ENCODE measurements around the gene PIGU.

Gene PIGU

DNA sequence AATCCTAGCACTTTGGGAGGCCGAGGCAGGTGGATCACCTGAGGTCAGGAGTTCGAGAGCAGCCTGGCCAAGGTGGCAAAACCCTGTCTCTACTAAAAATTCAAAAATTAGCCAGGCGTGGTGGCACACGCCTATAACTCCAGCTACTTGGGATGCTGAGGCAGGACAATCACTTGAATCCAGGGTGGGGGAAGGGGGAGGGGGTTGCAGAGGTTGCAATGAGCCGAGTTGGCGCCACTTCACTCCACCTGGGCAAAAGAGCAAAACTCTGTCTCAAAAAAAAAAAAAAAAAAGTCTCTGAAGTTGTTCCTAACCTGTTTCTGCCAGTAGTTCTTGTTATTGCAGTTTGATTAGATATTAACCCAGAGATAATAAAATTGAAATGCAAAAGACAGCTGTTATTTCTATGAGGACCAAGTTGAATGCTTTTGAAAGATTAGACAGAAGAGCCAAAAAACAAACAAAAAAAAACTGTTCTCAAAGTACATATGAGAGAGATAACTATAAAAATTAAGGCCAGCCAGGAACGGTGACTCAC, 22.6 kb downstream of the PIGU start:
- DNase-seq = no peak

DNA sequence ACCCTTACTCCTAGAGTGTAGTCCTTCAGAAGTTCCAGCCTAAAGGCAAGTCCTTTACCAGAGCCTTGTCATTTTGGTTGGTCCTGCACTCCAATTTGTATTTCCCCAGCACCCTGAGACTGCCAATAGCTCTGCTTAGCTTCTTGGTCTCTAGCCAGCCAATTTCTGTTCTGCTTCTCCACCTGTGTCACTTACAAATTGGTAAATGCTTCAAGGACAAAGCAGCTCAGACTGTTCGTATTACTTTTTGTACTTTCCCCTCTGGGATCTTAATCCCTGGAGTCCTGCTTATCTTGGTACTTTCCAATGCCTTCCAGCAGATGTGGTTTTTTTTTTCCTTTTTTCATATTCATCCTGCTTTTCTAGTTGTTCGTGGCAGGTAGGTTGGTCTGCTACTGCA, 25.7 kb downstream of the PIGU start:
- DNase-seq = no peak

DNA sequence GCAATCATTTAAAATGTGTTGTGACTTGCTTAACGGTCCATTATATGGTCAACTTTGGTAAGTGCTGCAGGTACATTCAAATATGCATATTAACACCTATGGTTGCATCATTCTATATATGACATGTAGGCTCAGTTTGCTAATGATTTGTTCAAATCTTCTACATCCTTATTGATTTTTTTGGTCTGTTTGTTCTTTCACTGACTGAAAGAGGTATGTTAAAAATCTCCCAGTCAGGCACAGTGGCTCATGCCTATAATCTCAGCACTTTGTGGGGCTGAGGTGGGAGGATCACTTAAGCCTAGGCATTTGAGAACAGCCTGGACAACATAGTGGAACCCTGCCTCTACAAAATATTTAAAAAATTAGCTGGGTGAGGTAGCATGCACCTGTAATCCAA, 29.2 kb downstream of the PIGU start:
- no peak for DNase-seq

DNA sequence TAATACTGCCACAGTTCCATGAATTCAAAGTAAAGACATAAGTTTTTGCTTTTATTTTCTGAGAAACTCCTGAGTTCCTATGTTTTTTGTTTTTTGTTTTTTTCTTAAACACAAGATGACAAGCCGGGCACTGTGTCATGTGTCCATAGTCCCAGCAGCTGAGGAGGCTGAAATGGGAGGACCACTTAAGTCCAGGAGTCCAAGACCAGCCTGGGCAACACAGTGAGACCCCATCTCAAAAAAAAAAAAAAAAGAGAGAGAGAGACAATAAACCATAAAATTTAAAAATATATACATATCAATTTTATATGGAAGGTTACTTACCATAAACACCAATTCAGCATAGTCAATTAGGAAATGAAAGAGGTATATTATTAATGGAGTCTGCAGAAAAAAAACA, 31.9 kb downstream of the PIGU start:
- DNase-seq = no peak

DNA sequence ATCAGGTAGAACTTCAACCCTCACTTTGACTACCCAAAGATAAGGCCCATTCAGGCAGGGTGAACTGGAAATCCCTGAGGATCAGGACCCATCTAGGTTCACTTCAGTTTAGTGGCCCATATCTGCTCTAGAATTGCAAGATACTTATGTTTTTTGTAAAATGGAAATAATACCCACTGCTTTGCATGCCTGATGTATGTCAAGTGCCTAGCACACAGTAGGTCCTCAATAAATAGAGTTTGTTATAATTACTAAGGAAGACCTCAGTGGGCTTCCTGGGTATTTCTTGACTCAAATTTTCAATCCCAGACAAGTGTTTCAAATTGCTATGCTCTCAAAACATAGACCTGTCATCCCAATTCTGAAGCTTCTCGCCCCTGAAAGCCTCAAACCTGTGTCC, 32.5 kb downstream of the PIGU start:
- DNase-seq = no peak

DNA sequence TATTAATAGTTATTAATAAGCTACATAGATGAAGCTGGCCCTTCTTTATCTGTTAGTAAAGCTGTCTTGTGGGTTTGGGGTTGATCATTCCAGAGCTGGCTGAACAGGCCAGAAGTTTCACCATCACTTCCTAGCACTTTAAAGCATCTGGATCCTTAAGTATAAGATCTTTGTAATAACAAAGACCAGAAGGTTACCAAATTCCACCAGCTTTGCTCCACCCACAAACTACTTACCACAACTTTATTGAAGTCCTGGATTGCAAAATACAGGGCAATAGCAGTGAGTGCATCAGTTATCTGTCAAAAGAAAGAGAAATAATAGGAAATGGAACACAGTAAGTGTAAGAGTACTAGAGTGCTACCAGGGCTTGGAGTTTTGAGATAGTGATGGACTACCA, 33.0 kb downstream of the PIGU start:
- no peak for DNase-seq

DNA sequence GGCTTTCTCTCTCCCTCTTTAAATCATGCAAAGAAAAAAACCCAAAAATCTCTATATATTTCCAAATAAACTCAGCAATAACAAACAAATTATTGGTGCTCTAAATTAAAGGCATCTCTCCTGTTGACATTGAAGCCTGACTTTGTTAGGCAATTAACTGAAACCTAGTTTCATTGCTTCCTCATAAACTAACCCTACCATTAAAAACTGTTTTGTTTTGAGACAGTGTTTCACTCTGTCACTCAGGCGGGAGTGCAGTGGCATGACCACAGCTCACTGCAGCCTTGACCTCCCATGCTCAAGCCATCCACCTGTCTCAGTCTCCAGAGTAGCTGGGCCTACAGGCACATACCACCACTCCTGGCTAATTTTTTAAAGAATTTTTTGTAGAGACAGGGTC, 34.9 kb downstream of the PIGU start:
- no peak for DNase-seq

DNA sequence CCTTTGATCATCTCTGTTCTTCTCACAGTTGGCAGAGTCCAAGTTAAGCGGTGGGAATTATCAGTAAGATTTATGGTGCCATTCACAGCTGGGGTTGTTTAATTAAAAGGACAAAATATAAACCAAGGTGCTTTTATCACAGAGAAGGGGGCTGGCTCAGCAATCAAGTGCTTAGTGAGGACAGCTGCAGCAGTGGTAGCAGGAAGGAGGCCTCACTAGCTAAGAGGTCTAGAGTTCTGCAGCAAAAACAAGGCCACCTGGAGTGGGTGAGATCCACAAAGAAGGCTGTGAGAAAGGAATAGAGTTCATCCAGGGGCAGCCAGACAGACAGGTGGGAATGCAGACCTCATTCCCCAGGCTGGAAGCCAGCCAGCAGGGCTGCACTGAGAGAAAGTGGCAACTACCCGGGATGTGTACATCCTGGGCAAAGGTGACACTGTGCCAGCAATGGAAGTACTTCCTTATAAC, 37.1 kb downstream of the PIGU start:
- no peak for DNase-seq

DNA sequence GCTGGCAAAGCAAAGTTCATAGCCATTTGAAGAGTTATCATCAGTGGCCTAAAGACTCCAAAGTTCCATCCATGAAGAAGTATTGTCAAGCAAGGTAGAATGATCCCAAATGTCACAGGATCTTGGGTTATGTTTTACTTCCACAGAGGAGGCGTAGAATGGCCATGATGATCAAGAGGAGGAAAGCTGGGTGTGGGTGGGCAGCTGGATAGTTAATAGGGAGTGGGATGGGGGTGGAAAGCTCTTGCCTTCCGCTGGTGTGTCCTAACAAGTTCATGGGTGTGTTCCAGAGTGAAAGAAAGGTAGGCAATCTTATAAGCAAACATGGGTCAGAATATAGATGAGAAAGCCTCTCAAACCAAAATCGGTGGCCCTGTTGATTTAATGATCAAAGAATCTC, 38.4 kb downstream of the PIGU start:
- DNase-seq = no peak

DNA sequence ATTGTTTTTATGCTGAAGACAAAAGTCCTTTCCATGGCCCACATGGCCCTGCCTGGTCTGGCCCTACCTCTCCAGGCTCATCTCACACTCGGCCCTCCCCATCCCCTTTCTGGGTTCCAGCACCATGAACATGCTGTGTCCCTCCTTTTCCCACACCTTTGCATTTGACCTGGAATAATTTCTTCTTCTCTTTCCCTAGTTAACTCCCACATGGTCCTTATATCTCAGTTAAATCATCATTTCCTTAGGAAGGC, 38.9 kb downstream of the PIGU start:
- no peak for DNase-seq

DNA sequence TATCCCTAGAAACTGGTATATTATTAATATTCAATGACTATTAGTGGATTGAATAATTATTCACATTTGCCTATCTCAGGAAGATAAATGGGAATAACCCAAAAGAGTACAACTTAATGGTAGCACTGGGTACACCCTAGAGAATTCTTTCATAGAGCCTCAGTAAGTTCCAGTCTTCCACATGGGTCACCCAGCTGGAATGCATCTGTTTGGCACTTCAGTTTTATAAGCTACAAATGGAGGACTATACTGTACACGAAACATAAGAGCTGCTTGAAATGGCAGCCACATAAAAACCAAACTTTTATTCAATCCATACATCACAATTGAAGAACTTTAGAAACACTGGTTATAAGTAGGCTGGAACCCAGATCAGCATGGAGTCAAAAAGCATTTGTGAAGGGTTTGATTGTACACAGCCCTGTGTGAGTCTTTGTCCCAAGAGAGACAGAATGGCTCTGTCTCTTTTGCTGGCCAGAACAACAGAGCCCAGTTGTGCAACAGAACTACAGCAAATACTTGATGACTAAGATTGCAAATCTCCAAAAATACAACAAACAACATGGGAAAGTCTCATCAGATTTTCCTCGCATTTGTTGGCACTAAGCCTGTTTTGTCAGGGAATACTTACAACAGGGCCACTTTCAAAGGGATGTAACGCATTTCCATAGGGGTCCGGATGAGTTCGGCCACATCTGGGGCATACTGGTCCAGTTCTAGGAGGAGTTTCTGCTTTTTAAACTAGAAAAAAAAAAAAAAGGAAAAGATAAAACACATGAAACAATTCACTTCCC, 39.5 kb downstream of the PIGU start:
- DNase-seq = no peak

DNA sequence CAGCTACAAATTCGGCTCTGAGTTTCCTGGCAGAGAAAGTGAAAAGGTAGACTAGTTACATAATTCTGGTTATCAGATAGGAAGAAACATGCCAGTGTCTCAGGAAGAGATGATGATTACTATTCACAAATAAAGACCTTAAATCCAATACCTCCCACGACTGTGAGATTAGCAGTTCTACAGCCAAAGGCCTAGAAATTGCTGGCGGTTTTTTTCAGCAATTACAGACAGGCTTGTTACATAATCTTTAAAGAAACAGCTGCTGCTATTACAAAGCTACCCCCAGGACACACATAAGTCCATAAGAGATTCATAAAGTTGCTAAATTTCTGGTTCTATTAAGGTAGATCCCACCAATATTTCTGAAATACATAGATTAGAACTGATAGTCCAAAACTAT, 40.2 kb downstream of the PIGU start:
- DNase-seq = no peak

DNA sequence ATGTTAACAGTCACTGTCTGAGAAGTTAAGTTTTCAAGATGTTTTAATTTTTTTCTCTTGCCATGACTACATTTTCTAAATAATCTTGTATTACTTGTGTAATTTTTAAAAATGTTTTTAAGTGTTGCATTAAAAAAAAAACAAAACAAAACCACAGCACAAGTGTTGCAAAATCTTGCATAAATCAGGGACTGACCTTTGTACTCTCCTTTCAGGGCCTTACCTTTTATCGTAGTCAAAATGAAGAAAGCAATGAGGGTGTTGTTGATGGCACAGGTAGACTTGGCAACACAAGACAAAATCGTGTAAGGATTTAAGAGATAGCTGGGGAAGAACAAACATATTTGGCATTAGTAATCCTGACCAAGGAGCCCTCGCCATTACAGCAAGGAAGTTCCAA, 42.5 kb downstream of the PIGU start:
- DNase-seq = no peak

DNA sequence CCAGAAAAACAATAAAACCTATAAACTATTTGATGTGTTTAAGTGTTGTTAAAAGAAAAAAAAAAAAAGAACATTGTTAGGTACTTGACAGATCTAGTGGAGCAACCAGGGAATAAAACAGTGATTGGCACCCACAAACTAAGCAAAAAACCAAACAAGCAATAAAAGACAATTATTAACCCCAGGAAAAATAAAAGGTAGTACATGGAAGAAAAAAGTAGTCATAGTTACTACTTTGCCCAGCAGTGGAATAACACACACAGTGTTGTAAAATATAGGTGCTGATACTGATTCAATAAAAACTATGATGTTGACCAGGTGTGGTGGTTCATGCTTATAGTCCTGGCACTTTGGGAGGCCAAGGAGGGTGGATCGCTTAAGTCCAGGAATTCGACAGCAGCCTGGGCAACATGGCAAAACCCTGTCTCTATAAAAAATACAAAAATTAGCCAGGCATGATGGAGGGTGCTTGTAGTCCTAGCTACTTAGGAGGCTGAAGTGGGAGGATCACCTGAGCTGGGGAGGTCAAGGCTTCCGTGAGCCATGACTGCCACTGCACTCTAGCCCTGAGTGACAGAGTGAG, 43.9 kb downstream of the PIGU start:
- no peak for DNase-seq

DNA sequence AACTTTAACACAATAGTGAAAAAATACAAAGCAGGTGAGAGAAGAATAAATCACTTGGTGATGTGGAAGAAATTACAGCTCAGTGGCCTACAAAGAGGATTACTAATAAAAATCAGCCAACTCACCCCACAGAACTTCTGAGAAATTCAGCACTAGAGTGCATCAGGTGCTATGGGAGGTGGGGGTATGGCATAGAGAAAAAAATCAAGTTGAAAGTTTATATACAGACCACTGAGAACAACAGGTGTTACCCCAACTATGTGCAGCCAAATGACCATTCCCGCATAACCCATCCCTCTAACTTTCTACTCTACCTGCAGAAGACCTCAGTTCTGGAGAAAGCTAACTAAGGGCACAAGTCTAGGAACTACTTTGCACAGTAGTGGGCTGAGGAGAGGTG, 47.0 kb downstream of the PIGU start:
- DNase-seq = no peak

DNA sequence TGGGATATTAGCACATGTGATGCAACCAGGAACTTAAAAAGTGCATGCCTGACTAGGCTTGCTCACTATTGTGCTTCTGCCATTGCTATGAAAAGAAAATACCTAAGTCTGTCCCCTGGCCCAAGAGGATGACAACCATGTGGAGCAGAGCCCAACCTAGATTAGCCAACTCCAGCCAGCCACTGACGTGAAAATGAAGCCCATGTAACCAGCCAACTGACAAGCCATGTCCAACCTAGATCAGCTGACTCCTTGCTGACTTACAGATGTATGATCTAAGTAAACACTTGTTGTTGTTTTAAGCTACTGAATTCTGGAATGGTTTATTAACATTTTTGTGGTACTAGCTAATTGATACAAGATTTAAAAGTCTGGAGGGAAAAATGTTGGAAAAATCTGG, 47.5 kb downstream of the PIGU start:
- DNase-seq = no peak

DNA sequence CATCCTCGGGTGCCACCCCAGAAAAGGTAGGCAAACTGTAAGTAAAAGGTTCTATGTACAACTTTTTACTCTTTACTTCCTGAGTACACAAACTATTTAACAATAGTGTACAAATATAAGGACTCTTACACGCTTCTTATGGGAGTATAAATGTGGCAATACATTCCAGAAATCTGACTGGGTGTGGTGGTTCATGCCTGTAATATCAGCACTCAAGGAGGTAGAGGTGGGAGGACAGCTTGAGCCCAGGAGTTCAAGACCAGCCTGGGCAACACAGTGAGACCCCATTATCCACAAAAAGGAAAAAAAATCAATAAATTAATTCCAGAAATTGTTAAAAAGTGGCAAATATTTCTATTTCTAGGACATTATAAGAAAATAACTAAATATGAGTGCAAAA, 48.9 kb downstream of the PIGU start:
- no peak for DNase-seq

DNA sequence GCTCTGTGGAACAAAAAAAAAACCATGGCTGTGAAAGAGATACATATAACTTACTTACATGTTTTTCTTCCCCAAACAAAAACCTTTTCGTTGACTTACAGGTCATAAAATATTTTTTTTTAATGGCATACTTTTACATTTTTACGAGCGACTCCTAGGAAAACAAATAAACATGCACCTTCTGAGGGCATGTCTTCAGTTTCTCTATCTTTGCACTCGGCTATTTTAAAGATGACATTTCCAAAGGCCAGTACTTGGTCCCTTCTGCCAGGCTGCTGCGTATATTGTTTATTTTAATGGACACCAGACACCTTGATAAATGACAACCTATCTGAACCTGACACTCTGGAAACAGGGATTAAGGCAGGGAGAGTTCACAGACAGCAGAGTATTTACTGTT, 49.4 kb downstream of the PIGU start:
- no peak for DNase-seq

DNA sequence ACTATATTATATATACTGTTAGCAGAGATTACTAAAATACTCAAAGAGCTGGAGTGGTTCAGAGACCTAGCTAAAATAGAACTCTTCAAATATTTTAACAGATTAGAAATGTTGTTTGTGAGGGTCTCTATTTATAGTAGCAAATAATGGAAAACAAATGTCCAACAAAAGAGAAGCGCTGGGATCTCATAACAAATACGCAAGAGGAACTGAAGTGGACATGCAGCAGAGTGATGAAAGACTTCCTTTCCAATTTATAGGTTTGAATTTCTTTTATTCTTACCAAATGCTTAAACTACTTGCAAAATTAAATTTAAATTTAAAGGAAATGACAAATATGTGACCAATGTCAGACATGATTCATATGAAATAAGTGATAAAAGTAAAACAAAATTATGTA, 49.9 kb downstream of the PIGU start:
- DNase-seq = no peak

DNA sequence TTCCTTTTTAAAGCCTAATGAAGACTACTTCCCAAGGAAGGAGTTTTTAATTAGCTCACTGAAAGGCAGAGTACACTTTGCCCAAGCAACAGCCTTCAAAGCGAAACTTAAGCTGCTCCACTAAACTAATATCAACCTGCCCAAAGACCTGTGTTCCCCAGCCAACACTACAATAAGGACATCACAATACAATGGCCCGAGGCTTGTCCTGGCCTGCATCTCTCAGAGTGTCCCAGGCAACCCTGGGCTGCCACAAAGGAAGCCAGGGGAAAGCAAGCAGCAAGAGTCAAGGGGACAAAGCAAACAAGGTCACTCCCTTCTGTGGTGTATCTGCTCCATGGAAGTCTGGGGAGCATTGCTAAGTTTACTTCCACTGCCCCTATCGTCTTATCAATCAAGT, 52.3 kb downstream of the PIGU start:
- DNase-seq = no peak

DNA sequence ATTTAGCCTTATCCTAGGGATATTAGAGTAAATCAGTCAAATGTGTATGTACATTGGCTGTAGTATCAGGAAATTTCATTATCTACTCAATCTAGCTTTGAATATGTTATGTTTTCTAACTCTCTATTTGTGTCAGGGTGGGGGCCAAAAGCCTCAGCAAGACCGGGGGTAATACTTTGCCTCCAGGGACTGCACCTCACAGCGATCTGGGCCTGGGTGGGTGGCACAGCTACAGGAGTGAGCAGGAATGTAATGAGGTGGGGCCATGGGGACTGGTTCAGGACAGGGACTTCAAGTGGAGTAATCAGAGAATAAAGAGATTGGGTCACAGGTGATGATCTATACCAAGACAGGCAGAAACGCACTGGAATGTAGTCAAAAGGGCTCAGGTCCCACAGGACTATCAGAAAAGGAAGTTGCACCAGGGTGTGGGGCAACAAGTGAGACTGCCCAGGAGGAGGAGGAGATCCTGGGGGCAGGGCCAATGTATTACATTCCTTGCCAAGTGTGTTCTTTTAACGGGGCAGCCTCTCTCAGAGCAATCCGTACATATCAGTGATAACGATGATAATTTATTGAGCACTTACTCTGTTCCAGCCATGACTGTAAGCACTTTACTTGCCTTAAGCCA, 54.0 kb downstream of the PIGU start:
- no peak for DNase-seq

DNA sequence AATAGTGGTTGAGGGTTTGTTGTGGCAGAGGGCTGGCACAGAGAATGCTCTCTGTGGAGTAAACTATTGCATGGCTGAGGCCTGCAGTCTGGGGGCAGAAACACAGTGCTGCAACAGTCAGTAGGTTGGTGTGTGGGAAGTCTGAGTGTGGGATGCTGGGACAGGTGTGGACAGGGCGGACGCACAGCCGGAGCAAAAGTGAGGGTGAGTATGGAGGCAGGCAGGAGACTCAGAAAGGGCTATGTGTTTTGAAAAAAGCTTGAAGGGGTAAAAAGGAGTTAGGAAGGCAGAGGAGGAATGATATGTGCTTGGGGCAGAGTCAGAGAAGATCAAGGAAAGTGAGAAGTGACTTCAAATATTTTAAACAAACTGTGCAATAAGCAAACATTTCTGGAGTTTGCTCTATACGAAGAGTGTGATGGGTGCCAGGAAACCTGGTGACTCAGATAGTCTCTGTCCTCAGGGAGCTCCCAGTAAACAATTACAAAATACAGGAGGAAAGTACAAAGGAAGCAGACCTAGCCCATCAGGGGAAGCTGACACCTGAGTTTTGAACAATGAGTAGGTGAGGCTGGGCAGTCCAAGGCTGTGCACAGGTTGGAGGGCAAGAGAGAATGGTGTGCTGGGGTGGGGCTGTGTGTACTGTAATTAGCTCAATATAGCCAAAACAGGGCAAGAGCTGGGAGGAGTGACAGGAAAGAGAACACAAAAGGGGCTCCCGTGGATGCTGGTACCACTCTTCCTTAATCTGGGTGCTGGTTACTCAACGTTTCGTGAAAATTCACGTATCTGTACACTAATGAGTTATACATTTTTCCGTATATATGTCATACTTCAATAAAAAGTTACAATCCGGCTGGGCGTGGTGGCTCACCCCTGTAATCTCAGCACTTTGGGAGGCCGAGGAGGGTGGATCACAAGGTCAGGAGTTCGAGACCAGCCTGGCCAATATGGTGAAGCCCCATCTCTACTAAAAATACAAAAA, 55.2 kb downstream of the PIGU start:
- DNase-seq = no peak

DNA sequence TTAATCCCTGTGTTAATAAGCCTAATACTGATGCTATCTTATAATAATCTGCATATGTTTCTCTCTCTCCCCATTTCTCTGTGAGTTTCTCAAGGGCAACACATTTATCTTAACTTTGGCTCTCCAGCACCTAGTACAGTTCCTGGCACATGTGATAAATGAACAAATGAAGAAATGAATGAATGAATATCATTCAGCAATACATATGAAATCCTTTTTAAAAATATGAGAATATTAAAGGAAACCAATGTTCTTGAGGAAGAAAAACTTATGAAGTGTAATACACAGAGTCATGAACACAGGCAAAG, 55.9 kb downstream of the PIGU start:
- DNase-seq = no peak

DNA sequence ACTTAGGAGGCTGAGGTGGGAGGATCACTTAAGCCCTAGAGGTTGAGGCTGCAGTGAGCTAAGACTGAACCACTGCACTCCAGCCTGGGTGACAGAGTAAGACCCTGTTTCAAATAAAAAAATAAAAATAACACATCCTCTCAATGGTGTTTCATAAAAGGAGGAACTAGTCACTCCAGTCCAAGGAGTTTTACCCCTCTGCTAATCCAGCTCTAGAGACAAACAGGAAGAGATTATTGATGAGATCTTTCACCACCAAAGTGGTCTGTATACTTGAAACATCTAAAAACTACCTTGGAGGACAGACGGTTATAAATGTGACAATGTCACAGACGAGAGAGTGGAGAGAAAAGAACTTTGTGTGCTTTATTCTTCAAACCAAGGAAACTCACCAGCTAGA, 58.2 kb downstream of the PIGU start:
- no peak for DNase-seq
